ENCODE data around the gene ZNF14. TPM values are rescaled to one million over a fixed set of nuclear protein-coding genes. Genes with fewer than 3 reads are reported as not detected.
"Not testable (repeated sequence)": the region's sequence is repeated elsewhere in the genome, so short reads cannot be mapped to it uniquely, and the experiment has no call there.

Gene ZNF14
- total and polyA plus RNA-seq, 12 donors, result 1.8 to 6.6 (median 3.8) TPM

DNA sequence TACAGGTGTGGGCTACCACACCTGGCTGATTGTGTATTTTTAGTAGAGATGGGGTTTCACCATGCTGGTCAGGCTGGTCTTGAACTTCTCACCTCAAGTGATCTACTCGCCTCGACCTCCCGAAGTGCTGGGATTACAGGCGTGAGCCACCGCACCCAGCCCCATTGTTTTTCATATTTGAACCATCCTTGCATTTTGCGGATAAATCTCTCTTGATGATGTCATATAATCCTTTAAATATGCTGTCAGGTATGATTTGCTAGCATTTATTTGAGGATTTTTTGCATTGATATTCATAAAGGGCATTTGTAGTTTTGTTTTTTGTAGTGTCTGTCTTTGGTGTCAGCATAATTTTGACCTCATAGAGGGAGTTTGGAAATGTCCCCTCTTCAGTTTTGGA lies 58.6 kb downstream of the ZNF14 start:
- Histone ChIP-seq H3K27me3 (no peaks in the 10 kb centered on the region), H3K27ac (no peak overlapping the region), H3K9me3 (peaks cover 0 to 73% (median 3%) of the 10 kb centered on the region in 11 donors), H3K4me3 (no peak overlapping the region), H3K4me1 (peaks cover 0 to 12% (median 8%) of the 10 kb centered on the region in 9 donors), H3K36me3 (peaks cover 0 to 77% (median 20%) of the 10 kb centered on the region in 9 donors)
- ATAC-seq (no peak), DNase-seq (no peak)
- TF ChIP-seq, protein P1, sequence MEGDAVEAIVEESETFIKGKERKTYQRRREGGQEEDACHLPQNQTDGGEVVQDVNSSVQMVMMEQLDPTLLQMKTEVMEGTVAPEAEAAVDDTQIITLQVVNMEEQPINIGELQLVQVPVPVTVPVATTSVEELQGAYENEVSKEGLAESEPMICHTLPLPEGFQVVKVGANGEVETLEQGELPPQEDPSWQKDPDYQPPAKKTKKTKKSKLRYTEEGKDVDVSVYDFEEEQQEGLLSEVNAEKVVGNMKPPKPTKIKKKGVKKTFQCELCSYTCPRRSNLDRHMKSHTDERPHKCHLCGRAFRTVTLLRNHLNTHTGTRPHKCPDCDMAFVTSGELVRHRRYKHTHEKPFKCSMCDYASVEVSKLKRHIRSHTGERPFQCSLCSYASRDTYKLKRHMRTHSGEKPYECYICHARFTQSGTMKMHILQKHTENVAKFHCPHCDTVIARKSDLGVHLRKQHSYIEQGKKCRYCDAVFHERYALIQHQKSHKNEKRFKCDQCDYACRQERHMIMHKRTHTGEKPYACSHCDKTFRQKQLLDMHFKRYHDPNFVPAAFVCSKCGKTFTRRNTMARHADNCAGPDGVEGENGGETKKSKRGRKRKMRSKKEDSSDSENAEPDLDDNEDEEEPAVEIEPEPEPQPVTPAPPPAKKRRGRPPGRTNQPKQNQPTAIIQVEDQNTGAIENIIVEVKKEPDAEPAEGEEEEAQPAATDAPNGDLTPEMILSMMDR (IDR thresholded peaks at IDR 0.05), result no peak
- 98 to 100% methylated on average over 6 of the region's 6 CpGs for WGBS, 2 donors
- intact Hi-C loops (cut with DNase I), result loop anchor here in 1 of 10 donors (10.0 kb wide), 1 partner anchor 60 kb away; the partner anchor contains the start of gene ZNF14

DNA sequence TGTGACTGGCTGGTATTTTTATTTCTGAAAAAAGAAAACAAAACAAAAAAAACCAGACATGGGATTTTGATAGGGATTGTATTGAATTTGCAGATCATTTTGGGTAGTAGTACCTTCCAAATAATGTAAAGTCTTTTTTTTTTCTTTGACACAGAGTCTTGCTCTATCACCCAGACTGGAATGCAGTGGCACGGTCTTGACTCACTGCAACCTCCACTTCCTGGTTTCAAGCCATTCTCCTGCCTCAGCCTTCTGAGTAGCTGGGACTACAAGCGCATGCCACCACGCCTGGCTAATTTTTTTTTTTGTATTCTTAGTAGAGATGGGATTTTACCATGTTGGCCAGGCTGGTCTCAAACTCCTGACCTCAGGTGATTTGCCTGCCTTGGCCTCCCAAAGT lies 60.1 kb downstream of the ZNF14 start:
- intact Hi-C loops (cut with DNase I), result loop anchor here in 1 of 10 donors (10.0 kb wide), 1 partner anchor 62 kb away; the partner anchor contains the start of gene ZNF14
- ATAC-seq, result no peak
- Histone ChIP-seq H3K36me3 (peaks cover 0 to 62% (median 6%) of the 10 kb centered on the region in 9 donors), H3K9me3 (peaks cover 0 to 58% (median 0%) of the 10 kb centered on the region in 11 donors), H3K4me3 (no peak overlapping the region), H3K27ac (no peak overlapping the region), H3K27me3 (no peaks in the 10 kb centered on the region), H3K4me1 (peaks cover 0 to 19% (median 12%) of the 10 kb centered on the region in 9 donors)
- WGBS, 2 donors, result 93 to 95% methylated on average over 3 of the region's 3 CpGs
- TF ChIP-seq, protein P1 (IDR thresholded peaks at IDR 0.05), result no peak
- DNase-seq, result no peak

DNA sequence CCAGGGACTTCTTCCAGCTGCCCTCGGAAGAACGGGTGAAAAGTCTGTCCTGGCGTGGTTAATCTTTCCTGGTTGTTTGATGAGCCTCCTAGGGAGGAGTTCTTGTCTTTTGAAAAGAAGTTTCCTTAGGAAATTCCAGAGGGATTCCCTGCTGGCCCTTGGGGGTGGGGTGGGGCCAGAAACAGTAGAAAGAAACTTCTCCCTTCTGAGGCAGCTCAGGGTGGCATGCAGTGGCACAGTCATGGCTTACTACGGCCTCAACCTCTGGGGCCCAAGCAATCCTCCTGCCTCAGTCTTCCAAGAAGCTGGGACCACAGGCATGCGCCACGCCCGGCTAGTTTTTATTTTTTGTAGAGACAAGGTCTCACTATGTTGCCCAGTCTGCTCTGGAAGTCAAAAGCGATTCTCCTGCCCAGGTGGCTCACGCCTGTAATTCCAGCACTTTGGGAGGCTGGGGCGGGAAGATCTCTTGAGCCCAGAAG lies 62.8 kb downstream of the ZNF14 start:
- peaks cover 0 to 31% (median 0%) of the 10 kb centered on the region in 11 donors for H3K9me3 ChIP-seq
- peak overlapping the region in 5 of 10 donors; percentile 94 to 99 (median 96) for H3K4me3 ChIP-seq
- H3K36me3 ChIP-seq, result peaks cover 0 to 34% (median 0%) of the 10 kb centered on the region in 9 donors
- ATAC-seq, result no peak
- peaks cover 0 to 23% (median 12%) of the 10 kb centered on the region in 9 donors for H3K4me1 ChIP-seq
- TF ChIP-seq, protein P1 (IDR thresholded peaks at IDR 0.05), result no peak
- H3K27me3 ChIP-seq, result no peaks in the 10 kb centered on the region
- peak overlapping the region in 1 of 10 donors; percentile 96 for H3K27ac ChIP-seq
- no peak for DNase-seq
- WGBS, 2 donors, result 78 to 79% methylated on average over 10 of the region's 10 CpGs
- intact Hi-C loops (cut with DNase I), result loop anchor here in 1 of 10 donors (10.0 kb wide), 1 partner anchor 65 kb away; the partner anchor contains the start of gene ZNF14

DNA sequence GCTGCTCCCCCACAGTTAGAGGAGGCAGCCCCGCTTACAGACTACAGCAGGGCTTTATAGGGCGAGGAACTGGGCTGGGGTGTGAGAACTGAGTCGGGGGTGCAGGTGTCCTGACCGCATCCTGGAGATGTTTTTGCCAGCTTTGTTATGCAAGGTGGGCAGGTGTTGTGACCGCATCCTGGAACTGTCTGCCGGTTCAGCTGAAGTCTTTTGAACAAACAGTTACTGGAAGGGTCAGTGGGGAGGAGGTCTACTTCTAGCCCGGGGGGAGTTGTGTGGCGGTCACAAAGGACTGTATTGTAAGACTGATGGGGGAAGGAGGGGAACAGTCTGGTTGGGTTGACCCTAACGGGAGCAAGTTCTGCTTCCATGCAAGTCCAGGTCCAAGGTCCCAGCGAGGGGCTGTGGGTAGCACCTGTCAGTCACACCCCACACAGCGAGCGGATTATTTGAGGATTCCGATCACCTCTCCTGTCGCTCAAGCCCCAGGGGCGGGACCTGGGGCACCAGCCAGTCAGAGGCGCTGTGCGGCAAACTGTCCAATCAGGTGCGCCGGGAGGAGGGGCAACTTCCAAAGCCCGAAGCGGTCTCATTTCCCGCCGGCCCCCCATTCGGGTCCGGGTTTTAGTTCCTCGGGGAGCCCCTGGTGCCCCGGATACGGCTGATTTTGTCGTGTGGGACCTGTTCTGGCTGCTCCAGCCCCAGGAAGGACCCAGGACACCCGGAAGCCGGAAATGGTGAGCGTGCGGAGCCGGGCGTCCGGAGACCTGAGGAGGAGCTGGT lies 64.5 kb downstream of the ZNF14 start, which contains the start of gene ZNF101:
Gene ZNF101, plus strand, starts transcription at position 610 of the 783 bp plus-strand sequence. Its CDS starts 125 bp downstream, at position 735.
- peak; percentile 92 to 94 for DNase-seq
- H3K4me3 ChIP-seq, result peak within 1 kb of the TSS; percentile 66 to 99 (median 94)
- TF ChIP-seq, protein P1 (IDR thresholded peaks at IDR 0.05), result no peak
- no peaks in the 10 kb centered on the region for H3K27me3 ChIP-seq
- intact Hi-C loops (cut with DNase I), result loop anchor here in 4 of 10 donors (2.0 to 10.0 kb wide), 6 partner anchors 64 to 236 kb away; partner anchors contain the start of genes ZNF506 (in 2 of the 4), ZNF14 (in 1 of the 4) and ZNF93 (in 1 of the 4)
- peak within 1 kb of the TSS in 9 of 10 donors; percentile 70 to 96 (median 79) for H3K27ac ChIP-seq
- WGBS, 2 donors, result 4 to 5% methylated on average over 36 of the region's 36 CpGs
- peaks cover 0 to 14% (median 0%) of the 10 kb centered on the region in 11 donors for H3K9me3 ChIP-seq
- H3K4me1 ChIP-seq, result peaks cover 0 to 29% (median 14%) of the 10 kb centered on the region in 9 donors
- peak; percentile 74 to 89 (median 85) for ATAC-seq
- H3K36me3 ChIP-seq, result peaks cover 0 to 18% (median 0%) of the 10 kb centered on the region in 9 donors

DNA sequence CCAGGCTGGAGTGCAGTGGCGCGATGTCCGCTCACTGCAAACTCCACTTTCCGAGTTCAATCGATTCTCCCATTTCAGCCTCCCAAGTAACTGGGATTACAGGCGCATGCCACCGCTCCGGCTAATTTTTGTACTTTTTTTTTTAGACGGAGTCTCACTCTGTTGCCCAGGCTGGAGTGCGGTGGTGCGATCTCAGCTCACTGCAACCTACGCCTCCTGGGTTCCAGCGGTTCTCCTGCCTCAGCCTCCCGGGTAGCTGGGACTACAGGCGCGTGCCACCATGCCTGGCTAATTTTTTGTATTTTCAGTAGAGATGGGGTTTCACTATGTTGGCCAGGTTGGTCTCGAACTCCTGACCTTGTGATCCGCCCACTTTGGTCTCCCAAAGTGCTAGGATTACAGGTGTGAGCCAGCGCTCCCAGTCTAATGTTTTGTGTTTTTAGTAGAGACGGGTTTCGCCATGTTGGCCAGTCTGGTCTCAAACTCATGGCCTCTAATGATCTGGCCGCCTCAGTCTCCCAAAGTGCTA lies 67.4 kb downstream of the ZNF14 start:
- WGBS, 2 donors, result 98% methylated on average over 22 of the region's 22 CpGs
- not testable (repeated sequence) for H3K27ac ChIP-seq, H3K27me3 ChIP-seq, ATAC-seq, DNase-seq, H3K9me3 ChIP-seq, H3K4me3 ChIP-seq, H3K36me3 ChIP-seq
- intact Hi-C loops (cut with DNase I), result loop anchor here in 3 of 10 donors (5.0 to 10.0 kb wide), 5 partner anchors 67 to 239 kb away; partner anchors contain the start of genes ZNF14 (in 1 of the 3), ZNF506 (in 1 of the 3) and ZNF93 (in 1 of the 3)
- peaks cover 5 to 50% (median 28%) of the 10 kb centered on the region in 9 donors for H3K4me1 ChIP-seq
